GM21529 (cell line): Measurements from ENCODE around the gene STMN1.

Experiments used
- ATAC-seq: cut with Tn5 transposase; IDR thresholded peaks from one replicate; pipeline ENCODE4 v1.9.1; 2021; ENCODE audit not compliant: unreplicated experiment

The STMN1 gene

GRCh38 chr1:25922056-25922970 is 16.1 kb upstream of the STMN1 start:
- ATAC-seq = no peak

- no peak for ATAC-seq
These were observed 12.4 kb upstream of the STMN1 start for GRCh38 chr1:25918615-25919014.

- no peak for ATAC-seq
These were observed 11.8 kb upstream of the STMN1 start for GRCh38 chr1:25917996-25918395.

GRCh38 chr1:25916460-25916859 is 10.2 kb upstream of the STMN1 start:
- ATAC-seq = no peak

GRCh38 chr1:25914074-25914995 is 8.1 kb upstream of the STMN1 start:
- no peak for ATAC-seq

- no peak for ATAC-seq
These were observed 7.0 kb upstream of the STMN1 start for GRCh38 chr1:25913206-25913605.

- no peak for ATAC-seq
These were observed 6.0 kb upstream of the STMN1 start for GRCh38 chr1:25912076-25912831.

GRCh38 chr1:25911162-25911561 is 4.9 kb upstream of the STMN1 start:
- ATAC-seq = no peak

- ATAC-seq = no peak
These were observed 2.8 kb upstream of the STMN1 start for GRCh38 chr1:25909040-25909439.

GRCh38 chr1:25908161-25908560 is 1.9 kb upstream of the STMN1 start:
- no peak for ATAC-seq

- no peak for ATAC-seq
These were observed 1.4 kb upstream of the STMN1 start for GRCh38 chr1:25907601-25908000.

GRCh38 chr1:25906644-25907300 is 553 bp upstream of the STMN1 start:
- ATAC-seq = no peak

GRCh38 chr1:25904943-25905679 is 1.1 kb downstream of the STMN1 start:
- ATAC-seq = peak; percentile 75

GRCh38 chr1:25903986-25904385 is 2.2 kb downstream of the STMN1 start:
- no peak for ATAC-seq

- ATAC-seq = no peak
These were observed 3.8 kb downstream of the STMN1 start for GRCh38 chr1:25902462-25902861.

GRCh38 chr1:25900219-25900618 is 6.0 kb downstream of the STMN1 start:
- ATAC-seq = no peak

- no peak for ATAC-seq
These were observed 6.4 kb downstream of the STMN1 start for GRCh38 chr1:25899792-25900191.

- no peak for ATAC-seq
These were observed 7.8 kb downstream of the STMN1 start for GRCh38 chr1:25898223-25899015.

GRCh38 chr1:25897754-25898153 is 8.5 kb downstream of the STMN1 start:
- ATAC-seq = no peak
